B cell (primary cell): ENCODE measurements around the gene NDUFS7. TPM values are rescaled to one million over a fixed set of nuclear protein-coding genes. Genes with fewer than 3 reads are reported as not detected.

ENCODE experiments used
- ATAC-seq: fragments of 200-7000 bp; cut with Tn5 transposase; one replicate; pipeline ENCODE4 v1.10.0; 2021; ENCODE audit warnings: low read depth, mild to moderate bottlenecking, moderate number of reproducible peaks, moderate library complexity
- CTCF ChIA-PET: fragments of 350-600 bp; sonication (Branson Sonifier 250); formaldehyde crosslinking; loops from one replicate; lab custom pipeline; 2021; ENCODE audit warnings: antibody characterized with exemption, inconsistent platforms; lab: Charles Lee
- POLR2A ChIA-PET: fragments of 350-600 bp; sonication (Branson Sonifier 250); formaldehyde crosslinking; loops from one replicate; lab custom pipeline; 2021; ENCODE audit warnings: antibody characterized with exemption; lab: Charles Lee
- DNase-seq: peaks from one replicate; pipeline ENCODE4 v3.0.0; 2013
- H2AFZ ChIP-seq: 2 replicates; pipeline ENCODE4 v1.6.1; 2012; ENCODE audit warnings: mild to moderate bottlenecking, low read depth, low read length; ENCODE audit not compliant: insufficient read depth, poor library complexity, severe bottlenecking
- H3K27ac ChIP-seq, 2 donors: 1 replicate in 1 of 2; 2 replicates in 1 of 2; pipeline ENCODE4 v1.5.1; 2012 to 2013; ENCODE audit warnings: low read length in 2 of 2, mild to moderate bottlenecking in 2 of 2, moderate library complexity in 1 of 2
- H3K27me3 ChIP-seq, 4 experiments: fragments of 200-600 bp in 1 of 4; sonication (generic) in 1 of 4; replicated peaks in 1 of 4; 1 replicate in 2 of 4; 2 replicates in 2 of 4; pipeline versions ENCODE4 v1.6.1 to v1.7.0; 2013 to 2016; ENCODE audit warnings: low read length in 3 of 4, mild to moderate bottlenecking in 2 of 4, mixed read lengths in 1 of 4, moderate library complexity in 1 of 4; ENCODE audit not compliant: insufficient read depth in 4 of 4, control insufficient read depth in 3 of 4; ENCODE audit errors: control extremely low read depth in 1 of 4
- H3K36me3 ChIP-seq, 2 experiments: replicated peaks in 1 of 2; 1 replicate in 1 of 2; 2 replicates in 1 of 2; pipeline versions ENCODE4 v1.6.1 to v1.7.1; 2013; ENCODE audit warnings: low read length in 1 of 2; ENCODE audit not compliant: insufficient read depth in 2 of 2, control insufficient read depth in 1 of 2; ENCODE audit errors: control extremely low read depth in 1 of 2, extremely low read depth in 1 of 2
- H3K4me1 ChIP-seq, 2 donors: fragments of 200-600 bp in 1 of 2; sonication (generic) in 1 of 2; 1 replicate in 1 of 2; 2 replicates in 1 of 2; pipeline versions ENCODE4 v1.5.1 to v1.6.1; 2013 to 2017; ENCODE audit warnings: low read length in 2 of 2; ENCODE audit not compliant: control insufficient read depth in 2 of 2, insufficient read depth in 2 of 2
- H3K4me2 ChIP-seq: replicated peaks from 2 replicates; pipeline ENCODE3; 2012; ENCODE audit warnings: mild to moderate bottlenecking, low read depth, low read length; ENCODE audit not compliant: poor library complexity, severe bottlenecking
- H3K4me3 ChIP-seq, 5 experiments: fragments of 200-600 bp in 1 of 5; sonication (generic) in 1 of 5; 1 replicate in 3 of 5; 2 replicates in 2 of 5; pipeline versions ENCODE4 v1.5.1 to v1.7.0; 2011 to 2016; ENCODE audit warnings: low read length in 4 of 5, mild to moderate bottlenecking in 4 of 5, low read depth in 2 of 5, control low read depth in 1 of 5, moderate library complexity in 1 of 5; ENCODE audit not compliant: insufficient read depth in 1 of 5; ENCODE audit errors: control extremely low read depth in 1 of 5, extremely low read depth in 1 of 5
- H3K79me2 ChIP-seq: fragments of 200-600 bp; sonication (generic); one replicate; pipeline ENCODE4 v1.6.0; 2016; ENCODE audit warnings: low read length; ENCODE audit not compliant: control insufficient read depth, insufficient read depth
- H3K9ac ChIP-seq: fragments of 200-600 bp; sonication (generic); 2 replicates; pipeline ENCODE4 v1.6.1; 2017; ENCODE audit warnings: mild to moderate bottlenecking, low read length, moderate library complexity
- H3K9me3 ChIP-seq, 3 donors: one replicate each; pipeline versions ENCODE4 v1.6.1 to v1.7.1; 2013; ENCODE audit warnings: low read length in 2 of 3; ENCODE audit not compliant: control insufficient read depth in 2 of 3, insufficient read depth in 1 of 3; ENCODE audit errors: control extremely low read depth in 1 of 3
- H4K20me1 ChIP-seq: 2 replicates; pipeline ENCODE4 v1.6.0; 2012; ENCODE audit warnings: mild to moderate bottlenecking, low read length; ENCODE audit not compliant: insufficient read depth, control insufficient read depth, poor library complexity, severe bottlenecking
- H3K27ac Mint-ChIP-seq: one replicate; pipeline ENCODE4 v1.8.0; 2021; ENCODE audit warnings: mixed read lengths
- H3K27me3 Mint-ChIP-seq: one replicate; pipeline ENCODE4 v1.8.0; 2021; ENCODE audit warnings: mixed read lengths
- H3K4me1 Mint-ChIP-seq: one replicate; pipeline ENCODE4 v1.8.0; 2021; ENCODE audit warnings: mixed read lengths
- H3K4me3 Mint-ChIP-seq: one replicate; pipeline ENCODE4 v1.8.0; 2021; ENCODE audit warnings: mixed read lengths
- H3K9me3 Mint-ChIP-seq: one replicate; pipeline ENCODE4 v1.8.0; 2022; ENCODE audit warnings: mixed read lengths; ENCODE audit not compliant: insufficient read depth
- EZH2 ChIP-seq: IDR thresholded peaks from 2 replicates; pipeline ENCODE4 v1.6.1; 2012; ENCODE audit warnings: borderline replicate concordance, low read depth, mild to moderate bottlenecking, moderate library complexity, low read length; ENCODE audit not compliant: insufficient read depth, poor library complexity, severe bottlenecking
- WGBS: methylation state at CpG from one replicate; pipeline ENCODE4 v1.1.5; 2013; ENCODE audit warnings: missing lambda C conversion rate; ENCODE audit not compliant: insufficient coverage; 5-methylcytosine and 5-hydroxymethylcytosine counted together
- intact Hi-C: fragments of 100-400 bp; cut with micrococcal nuclease; formaldehyde crosslinking; loops from one replicate; pipeline ENCODE4 v1.10.0; 2022
- polyA plus RNA-seq: library from polyadenylated mRNA; depleted of rRNA; stranded (reverse); fragments of >200 nt; gene quantifications from 2 replicates; pipeline ENCODE4 v1.2.3, GENCODE V29; 2012
- total RNA-seq, 2 donors: library from RNA; stranded (reverse); fragments of 120-200 nt in 1 of 2; gene quantifications; 1 replicate in 1 of 2; 2 replicates in 1 of 2; pipeline versions ENCODE4 v1.2.3 to v1.2.4, GENCODE V29; 2013 to 2022
- TF ChIP-seq, protein P1 (sequence below): fragments of 200-600 bp; IDR thresholded peaks from one replicate; pipeline ENCODE4 v1.8.0; 2022; ENCODE audit warnings: antibody characterized with exemption, mild to moderate bottlenecking

NDUFS7 gene
- total and polyA plus RNA-seq, 2 donors (not counting 1 experiment from before 2014, with no cell fraction given) = 58.8 to 141 TPM

DNA sequence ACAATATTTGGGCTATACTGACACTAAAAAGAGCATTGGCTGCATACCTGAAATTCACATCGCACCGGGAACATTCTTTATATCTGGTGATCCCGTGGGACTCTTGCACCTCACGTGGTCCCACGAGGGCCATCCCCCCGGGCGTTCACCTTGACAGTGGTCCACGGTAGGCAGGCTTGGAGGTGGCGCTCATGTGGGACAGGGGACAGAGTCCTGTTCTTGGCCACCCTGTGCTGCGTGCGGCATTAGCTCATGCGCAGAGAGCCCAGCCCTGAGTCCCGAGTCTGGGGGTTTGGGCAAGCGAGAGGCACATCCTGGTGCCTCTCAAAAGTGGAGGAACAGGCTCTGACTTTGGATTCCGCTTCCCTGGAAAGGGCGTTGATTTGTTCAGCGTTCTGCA lies 10.1 kb downstream of the NDUFS7 start:
- Histone ChIP-seq H3K79me2 (no peaks in the 10 kb centered on the region), H3K27ac (no peak overlapping the region), H3K4me3 (no peak overlapping the region), H3K9me3 (no peaks in the 10 kb centered on the region), H3K9ac (no peak overlapping the region), H4K20me1 (peaks cover under 1% of the 10 kb centered on the region), H3K27me3 (no peaks in the 10 kb centered on the region), H3K4me1 (no peaks in the 10 kb centered on the region), H3K36me3 (peaks cover 0 to 33% of the 10 kb centered on the region in 2 experiments), H3K4me2 (no peak overlapping the region), H2AFZ (no peak overlapping the region)
- H3K4me1 Mint-ChIP-seq = no peaks in the 10 kb centered on the region
- ATAC-seq (no peak), DNase-seq (no peak)
- H3K4me3 Mint-ChIP-seq = no peak overlapping the region
- intact Hi-C loops = no loop called here
- H3K9me3 Mint-ChIP-seq = no peaks in the 10 kb centered on the region
- no peak overlapping the region for H3K27ac Mint-ChIP-seq
- TF ChIP-seq, protein P1, sequence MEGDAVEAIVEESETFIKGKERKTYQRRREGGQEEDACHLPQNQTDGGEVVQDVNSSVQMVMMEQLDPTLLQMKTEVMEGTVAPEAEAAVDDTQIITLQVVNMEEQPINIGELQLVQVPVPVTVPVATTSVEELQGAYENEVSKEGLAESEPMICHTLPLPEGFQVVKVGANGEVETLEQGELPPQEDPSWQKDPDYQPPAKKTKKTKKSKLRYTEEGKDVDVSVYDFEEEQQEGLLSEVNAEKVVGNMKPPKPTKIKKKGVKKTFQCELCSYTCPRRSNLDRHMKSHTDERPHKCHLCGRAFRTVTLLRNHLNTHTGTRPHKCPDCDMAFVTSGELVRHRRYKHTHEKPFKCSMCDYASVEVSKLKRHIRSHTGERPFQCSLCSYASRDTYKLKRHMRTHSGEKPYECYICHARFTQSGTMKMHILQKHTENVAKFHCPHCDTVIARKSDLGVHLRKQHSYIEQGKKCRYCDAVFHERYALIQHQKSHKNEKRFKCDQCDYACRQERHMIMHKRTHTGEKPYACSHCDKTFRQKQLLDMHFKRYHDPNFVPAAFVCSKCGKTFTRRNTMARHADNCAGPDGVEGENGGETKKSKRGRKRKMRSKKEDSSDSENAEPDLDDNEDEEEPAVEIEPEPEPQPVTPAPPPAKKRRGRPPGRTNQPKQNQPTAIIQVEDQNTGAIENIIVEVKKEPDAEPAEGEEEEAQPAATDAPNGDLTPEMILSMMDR = no peak
- no peak for TF ChIP-seq EZH2
- POLR2A ChIA-PET = no interaction called here
- H3K27me3 Mint-ChIP-seq = no peaks in the 10 kb centered on the region
- CTCF ChIA-PET = no interaction called here
- 92% methylated on average over 17 of the region's 17 CpGs for WGBS

DNA sequence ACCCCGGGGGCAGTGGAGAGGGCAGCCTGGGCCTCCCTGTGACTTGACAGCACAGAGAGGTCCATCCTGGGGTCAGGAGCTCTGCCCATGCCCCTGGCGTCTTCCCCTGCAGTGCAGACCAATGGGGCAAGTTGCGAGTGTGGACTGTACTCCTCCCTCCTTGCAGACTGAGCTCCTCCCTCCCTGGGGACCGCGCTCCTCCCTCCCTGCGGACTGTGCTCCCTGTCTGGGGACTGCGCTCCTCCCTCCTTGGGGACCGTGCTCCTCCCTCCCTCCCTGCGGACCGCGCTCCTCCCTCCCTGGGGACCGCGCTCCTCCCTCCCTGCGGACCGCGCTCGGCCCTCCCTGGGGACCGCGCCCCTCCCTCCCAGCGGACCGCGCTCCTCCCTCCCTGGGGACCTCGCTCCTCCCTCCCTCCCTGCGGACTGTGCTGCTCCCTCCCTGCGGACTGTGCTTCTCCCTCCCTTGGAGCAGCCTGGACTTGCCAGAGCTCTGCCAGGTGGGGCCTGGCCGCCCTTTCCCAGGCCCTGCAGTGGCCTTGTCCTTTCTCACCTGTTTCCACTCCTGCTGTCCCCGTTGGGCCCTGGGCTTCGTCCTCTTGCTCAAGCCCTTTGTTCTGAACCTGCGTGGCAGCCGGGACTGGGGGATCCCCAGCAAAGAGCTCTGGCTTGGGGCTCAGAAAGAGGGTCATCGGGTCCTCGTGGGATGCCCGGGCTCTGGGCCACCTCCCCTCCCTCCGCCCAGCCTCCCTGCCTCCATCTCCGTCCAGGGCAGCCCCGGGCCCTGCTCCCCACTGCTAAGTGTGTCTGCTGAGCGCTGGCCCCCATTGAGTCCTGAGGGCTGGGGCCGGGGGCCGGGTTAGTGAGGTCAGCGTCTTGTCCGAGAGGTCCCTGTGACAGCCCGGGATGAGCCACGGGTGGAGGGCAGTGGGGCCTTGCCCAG lies 10.8 kb downstream of the NDUFS7 start:
- Histone ChIP-seq H3K36me3 (peaks cover 0 to 28% of the 10 kb centered on the region in 2 experiments), H3K4me3 (no peak overlapping the region), H3K27ac (no peak overlapping the region), H3K79me2 (no peaks in the 10 kb centered on the region), H4K20me1 (no peaks in the 10 kb centered on the region), H3K9me3 (no peaks in the 10 kb centered on the region), H3K4me2 (no peak overlapping the region), H3K4me1 (no peaks in the 10 kb centered on the region), H2AFZ (no peak overlapping the region), H3K27me3 (no peaks in the 10 kb centered on the region), H3K9ac (no peak overlapping the region)
- CTCF ChIA-PET = no interaction called here
- Mint-ChIP-seq H3K9me3 (no peaks in the 10 kb centered on the region), H3K27ac (no peak overlapping the region), H3K4me3 (no peak overlapping the region), H3K4me1 (no peaks in the 10 kb centered on the region), H3K27me3 (no peaks in the 10 kb centered on the region)
- intact Hi-C loops = no loop called here
- TF ChIP-seq EZH2 = no peak
- TF ChIP-seq, protein P1 = no peak
- no peak for DNase-seq
- 95% methylated on average over 37 of the region's 43 CpGs for WGBS
- POLR2A ChIA-PET = interaction anchor here (0.6 kb wide), 1 partner anchor 11 kb away, joined by 3 read pairs; no protein-coding TSS in a partner anchor
- ATAC-seq = no peak
